ENCODE data around the gene ARL15.

The ARL15 gene

GRCh38 chr5:54088081-54088480, 222.3 kb downstream of the ARL15 start:
- TF ChIP-seq TCF12 (IDR thresholded peaks at IDR 0.05; ENCODE audit: low read depth) (no peak), TAF1 (IDR thresholded peaks at IDR 0.05; ENCODE audit: low read depth) (no peak), CREB1 (IDR thresholded peaks at IDR 0.05; ENCODE audit: low read depth) (no peak), EGR1 (IDR thresholded peaks at IDR 0.05) (no peak), ZBTB7A (IDR thresholded peaks at IDR 0.05; ENCODE audit: low read depth) (no peak), YY1 (IDR thresholded peaks at IDR 0.05; ENCODE audit: low read depth) (no peak), EP300 (IDR thresholded peaks at IDR 0.05; ENCODE audit: borderline replicate concordance) (no peak), FOXM1 (IDR thresholded peaks at IDR 0.05; ENCODE audit: borderline replicate concordance, low read depth) (no peak), NFIC (IDR thresholded peaks at IDR 0.05) (no peak), RAD21 (IDR thresholded peaks at IDR 0.05; ENCODE audit: low read depth) (no peak)

DNA sequence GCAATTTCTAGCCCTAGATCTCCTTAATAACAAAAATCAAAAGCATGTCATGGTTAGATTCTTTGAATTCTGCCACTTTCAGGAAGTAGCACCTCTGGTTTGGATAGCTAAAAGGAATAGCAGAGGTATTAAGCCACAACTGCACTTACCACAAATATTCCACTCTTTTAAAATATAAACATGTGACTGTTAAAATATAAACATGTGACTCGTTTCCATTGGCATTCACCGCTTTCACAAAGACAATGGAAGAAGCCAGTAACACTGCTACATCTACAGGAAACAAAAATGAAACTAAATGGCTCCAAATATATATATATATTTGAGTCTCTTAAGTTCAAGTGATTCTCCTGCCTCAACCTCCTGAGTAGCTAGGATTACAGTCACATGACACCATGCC, 222.9 kb downstream of the ARL15 start:
- TF ChIP-seq EP300 (IDR thresholded peaks at IDR 0.05; ENCODE audit: borderline replicate concordance): no peak
- no peak for TF ChIP-seq EGR1 (IDR thresholded peaks at IDR 0.05)
- no peak for TF ChIP-seq YY1 (IDR thresholded peaks at IDR 0.05; ENCODE audit: low read depth)
- TF ChIP-seq, protein P1, sequence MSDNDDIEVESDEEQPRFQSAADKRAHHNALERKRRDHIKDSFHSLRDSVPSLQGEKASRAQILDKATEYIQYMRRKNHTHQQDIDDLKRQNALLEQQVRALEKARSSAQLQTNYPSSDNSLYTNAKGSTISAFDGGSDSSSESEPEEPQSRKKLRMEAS (IDR thresholded peaks at IDR 0.05): no peak
- TF ChIP-seq, protein P2, sequence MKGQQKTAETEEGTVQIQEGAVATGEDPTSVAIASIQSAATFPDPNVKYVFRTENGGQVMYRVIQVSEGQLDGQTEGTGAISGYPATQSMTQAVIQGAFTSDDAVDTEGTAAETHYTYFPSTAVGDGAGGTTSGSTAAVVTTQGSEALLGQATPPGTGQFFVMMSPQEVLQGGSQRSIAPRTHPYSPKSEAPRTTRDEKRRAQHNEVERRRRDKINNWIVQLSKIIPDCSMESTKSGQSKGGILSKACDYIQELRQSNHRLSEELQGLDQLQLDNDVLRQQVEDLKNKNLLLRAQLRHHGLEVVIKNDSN (IDR thresholded peaks at IDR 0.05): no peak
- TF ChIP-seq CEBPB (IDR thresholded peaks at IDR 0.05): no peak
- no peak for TF ChIP-seq TEAD4 (IDR thresholded peaks at IDR 0.05)
- TF ChIP-seq NFIC (IDR thresholded peaks at IDR 0.05): no peak
- no peak for TF ChIP-seq TCF12 (IDR thresholded peaks at IDR 0.05; ENCODE audit: low read depth)
- no peak for TF ChIP-seq REST (IDR thresholded peaks at IDR 0.05; ENCODE audit: low read depth)
- TF ChIP-seq FOXM1 (IDR thresholded peaks at IDR 0.05; ENCODE audit: borderline replicate concordance, low read depth): no peak
- no peak for TF ChIP-seq ZBTB7A (IDR thresholded peaks at IDR 0.05; ENCODE audit: low read depth)
- TF ChIP-seq TAF1 (IDR thresholded peaks at IDR 0.05; ENCODE audit: low read depth): no peak
- no peak for TF ChIP-seq CREB1 (IDR thresholded peaks at IDR 0.05; ENCODE audit: low read depth)
- TF ChIP-seq RAD21 (IDR thresholded peaks at IDR 0.05; ENCODE audit: low read depth): no peak

GRCh38 chr5:54086191-54086590, 224.2 kb downstream of the ARL15 start:
- TF ChIP-seq NFIC (IDR thresholded peaks at IDR 0.05) (no peak), RAD21 (IDR thresholded peaks at IDR 0.05; ENCODE audit: low read depth) (no peak), EGR1 (IDR thresholded peaks at IDR 0.05) (no peak), EP300 (IDR thresholded peaks at IDR 0.05; ENCODE audit: borderline replicate concordance) (no peak), TEAD4 (IDR thresholded peaks at IDR 0.05) (no peak)
- TF ChIP-seq, protein P2 (IDR thresholded peaks at IDR 0.05): no peak

DNA sequence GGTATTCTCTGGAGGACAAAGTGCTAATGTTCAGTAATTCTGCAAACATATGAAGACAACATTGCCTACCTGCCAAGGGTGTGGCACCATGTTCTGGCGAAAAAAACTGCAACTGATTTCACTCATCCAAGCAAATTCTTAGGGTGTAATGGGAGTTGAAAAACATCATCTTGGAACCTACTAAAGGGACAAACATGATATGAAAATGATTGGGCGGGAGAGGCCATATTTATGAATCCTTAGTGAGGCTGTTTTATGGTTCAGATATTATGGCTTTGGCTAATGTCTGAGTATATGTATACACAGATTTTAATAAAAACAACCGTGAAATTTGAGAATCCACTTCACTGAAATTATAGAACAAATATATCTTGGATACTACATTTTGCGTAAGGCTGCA, 225.7 kb downstream of the ARL15 start:
- TF ChIP-seq EP300 (IDR thresholded peaks at IDR 0.05; ENCODE audit: borderline replicate concordance) (no peak), CEBPB (IDR thresholded peaks at IDR 0.05) (no peak), YY1 (IDR thresholded peaks at IDR 0.05; ENCODE audit: low read depth) (no peak), EGR1 (IDR thresholded peaks at IDR 0.05) (no peak), REST (IDR thresholded peaks at IDR 0.05; ENCODE audit: low read depth) (no peak), TAF1 (IDR thresholded peaks at IDR 0.05; ENCODE audit: low read depth) (no peak), TCF12 (IDR thresholded peaks at IDR 0.05; ENCODE audit: low read depth) (no peak), RAD21 (IDR thresholded peaks at IDR 0.05; ENCODE audit: low read depth) (no peak), NFIC (IDR thresholded peaks at IDR 0.05) (no peak), CREB1 (IDR thresholded peaks at IDR 0.05; ENCODE audit: low read depth) (no peak), TEAD4 (IDR thresholded peaks at IDR 0.05) (no peak), ZBTB7A (IDR thresholded peaks at IDR 0.05; ENCODE audit: low read depth) (no peak), FOXM1 (IDR thresholded peaks at IDR 0.05; ENCODE audit: borderline replicate concordance, low read depth) (no peak)
- TF ChIP-seq, protein P2 (IDR thresholded peaks at IDR 0.05): no peak
- TF ChIP-seq, protein P1 (IDR thresholded peaks at IDR 0.05): no peak

GRCh38 chr5:54083851-54084250, 226.5 kb downstream of the ARL15 start:
- TF ChIP-seq EP300 (IDR thresholded peaks at IDR 0.05; ENCODE audit: borderline replicate concordance): no peak
- TF ChIP-seq CREB1 (IDR thresholded peaks at IDR 0.05; ENCODE audit: low read depth): no peak
- no peak for TF ChIP-seq NFIC (IDR thresholded peaks at IDR 0.05)

- TF ChIP-seq CEBPB (IDR thresholded peaks at IDR 0.05) (peak; percentile 88), TCF12 (IDR thresholded peaks at IDR 0.05; ENCODE audit: low read depth) (no peak)
These were observed 227.1 kb downstream of the ARL15 start for GRCh38 chr5:54083245-54083644.

All from Ishikawa (cell line).